ENCODE measurements around the gene PGBD2.
A peak's percentile ranks its signal among the peaks of the same experiment; 100 is the strongest.
"Not testable (repeated sequence)": the region's sequence is repeated elsewhere in the genome, so short reads cannot be mapped to it uniquely, and the experiment has no call there.

PGBD2 gene

GRCh38 chr1:248873993-248874533 is 32.0 kb upstream of the PGBD2 start:
- peak overlapping the region; percentile 69 for H3K4me3 ChIP-seq (replicated peaks; ENCODE audit: insufficient read depth, low read length)
- DNase-seq (ENCODE audit: low read depth in 1 of 2, low spot score in 1 of 2): peak in 1 of 2 experiments; percentile 78
- TF ChIP-seq SPI1 (IDR thresholded peaks at IDR 0.05; ENCODE audit: borderline replicate concordance, low read depth) (no peak), CTCF (IDR thresholded peaks at IDR 0.05; ENCODE audit: insufficient read depth, low read length) (no peak), POLR2AphosphoS5 (IDR thresholded peaks at IDR 0.05; ENCODE audit: low read depth) (no peak), REST (IDR thresholded peaks at IDR 0.05; ENCODE audit: insufficient replicate concordance, low read depth) (no peak), GABPA (IDR thresholded peaks at IDR 0.05; ENCODE audit: low read depth) (no peak)
- H3K27me3 ChIP-seq (ENCODE audit: insufficient read depth, poor library complexity, severe bottlenecking): no peaks in the 10 kb centered on the region
- H3K27ac ChIP-seq (replicated peaks): peak overlapping the region; percentile 88

- DNase-seq (ENCODE audit: low read depth in 1 of 2, low spot score in 1 of 2): no peak
- Histone ChIP-seq H3K4me3 (replicated peaks; ENCODE audit: insufficient read depth, low read length) (no peak overlapping the region), H3K27ac (replicated peaks) (no peak overlapping the region), H3K27me3 (ENCODE audit: insufficient read depth, poor library complexity, severe bottlenecking) (no peaks in the 10 kb centered on the region)
- TF ChIP-seq GABPA (IDR thresholded peaks at IDR 0.05; ENCODE audit: low read depth) (no peak), CTCF (IDR thresholded peaks at IDR 0.05; ENCODE audit: insufficient read depth, low read length) (no peak), POLR2AphosphoS5 (IDR thresholded peaks at IDR 0.05; ENCODE audit: low read depth) (no peak), REST (IDR thresholded peaks at IDR 0.05; ENCODE audit: insufficient replicate concordance, low read depth) (no peak), SPI1 (IDR thresholded peaks at IDR 0.05; ENCODE audit: borderline replicate concordance, low read depth) (no peak)
These were observed 24.8 kb upstream of the PGBD2 start for GRCh38 chr1:248881261-248881660.

GRCh38 chr1:248882427-248882826 is 23.6 kb upstream of the PGBD2 start:
- H3K27me3 ChIP-seq (ENCODE audit: insufficient read depth, poor library complexity, severe bottlenecking); H3K4me3 ChIP-seq (replicated peaks; ENCODE audit: insufficient read depth, low read length); H3K27ac ChIP-seq (replicated peaks); DNase-seq (ENCODE audit: low read depth in 1 of 2, low spot score in 1 of 2): not testable (repeated sequence)

- no peak for DNase-seq (ENCODE audit: low read depth in 1 of 2, low spot score in 1 of 2)
These were observed 21.3 kb upstream of the PGBD2 start for GRCh38 chr1:248884632-248885295.

More at GRCh38 chr1:248884632-248885295, 21.3 kb upstream of the PGBD2 start:
- TF ChIP-seq GABPA (IDR thresholded peaks at IDR 0.05; ENCODE audit: low read depth) (no peak), POLR2AphosphoS5 (IDR thresholded peaks at IDR 0.05; ENCODE audit: low read depth) (no peak), CTCF (IDR thresholded peaks at IDR 0.05; ENCODE audit: insufficient read depth, low read length) (no peak), SPI1 (IDR thresholded peaks at IDR 0.05; ENCODE audit: borderline replicate concordance, low read depth) (no peak), REST (IDR thresholded peaks at IDR 0.05; ENCODE audit: insufficient replicate concordance, low read depth) (no peak)
- no peak overlapping the region for H3K4me3 ChIP-seq (replicated peaks; ENCODE audit: insufficient read depth, low read length)
- no peaks in the 10 kb centered on the region for H3K27me3 ChIP-seq (ENCODE audit: insufficient read depth, poor library complexity, severe bottlenecking)
- H3K27ac ChIP-seq (replicated peaks): no peak overlapping the region

Data from HL-60 (cell line).